Endothelial cell of umbilical vein (primary cell): Measurements from ENCODE around the gene COPS9. TPM values are rescaled to one million over a fixed set of nuclear protein-coding genes. Genes with fewer than 3 reads are reported as not detected.

Experiments
- BruUV-seq: library from RNA; stranded (reverse); fragments of 400-500 nt; replicated peaks from 2 replicates; lab custom pipeline; 2021; lab: Mats Ljungman, UMichigan
- CTCF ChIA-PET: fragments of 300-600, 350-600 bp; sonication (Branson Sonifier 250); formaldehyde crosslinking; loops from one replicate; lab custom pipeline; 2021; ENCODE audit warnings: antibody characterized with exemption, inconsistent platforms; lab: Charles Lee
- POLR2A ChIA-PET: fragments of 300-600, 350-600 bp; sonication (Branson Sonifier 250); formaldehyde crosslinking; loops from one replicate; lab custom pipeline; 2021; ENCODE audit warnings: antibody characterized with exemption, inconsistent platforms; lab: Charles Lee
- DNase-seq: peaks from one replicate; pipeline ENCODE4 v3.0.0-alpha.2; 2011; ENCODE audit warnings: low read depth, low spot score
- FAIRE-seq: peaks from 2 replicates; lab custom pipeline; 2011; peaks lifted over from hg19 to GRCh38; lab: Jason Lieb, UNC
- H2AFZ ChIP-seq: 2 replicates; pipeline ENCODE4 v1.6.0; 2012; ENCODE audit warnings: low read depth, low read length, control low read depth, inconsistent platforms
- H3K27ac ChIP-seq: 2 replicates; pipeline ENCODE4 v1.5.1; 2011; ENCODE audit warnings: low read depth, mild to moderate bottlenecking, control low read depth, low read length, moderate library complexity; ENCODE audit not compliant: insufficient read depth
- H3K27me3 ChIP-seq, 2 experiments: 2 replicates each; pipeline versions ENCODE4 v1.6.0 to v1.6.1; 2011; ENCODE audit warnings: low read length in 2 of 2, mixed read lengths in 1 of 2; ENCODE audit not compliant: control insufficient read depth in 2 of 2, insufficient read depth in 2 of 2
- H3K36me3 ChIP-seq, 2 experiments: 2 replicates in 1 of 2; 3 replicates in 1 of 2; pipeline ENCODE4 v1.5.1; 2011; ENCODE audit warnings: low read length in 2 of 2, mild to moderate bottlenecking in 1 of 2, moderate library complexity in 1 of 2; ENCODE audit not compliant: control insufficient read depth in 2 of 2, insufficient read depth in 2 of 2; ENCODE audit errors: extremely low read depth in 1 of 2
- H3K4me1 ChIP-seq: 3 replicates; pipeline ENCODE4 v1.5.1; 2011; ENCODE audit warnings: mild to moderate bottlenecking, low read length; ENCODE audit not compliant: control insufficient read depth, insufficient read depth; ENCODE audit errors: extremely low read depth
- H3K4me2 ChIP-seq: 2 replicates; pipeline ENCODE4 v1.6.1; 2011; ENCODE audit warnings: low read length, control low read depth, mixed read lengths; ENCODE audit not compliant: insufficient read depth
- H3K4me3 ChIP-seq, 3 experiments: fragments of 200-600 bp in 1 of 3; sonication (generic), shearing (Covaris generic) in 1 of 3; replicated peaks in 1 of 3; 2 replicates each; pipeline ENCODE4 v1.5.1; 2011 to 2016; ENCODE audit warnings: control low read depth in 3 of 3, low read length in 3 of 3, mild to moderate bottlenecking in 2 of 3, inconsistent platforms in 1 of 3, low read depth in 1 of 3, moderate library complexity in 1 of 3; ENCODE audit not compliant: insufficient read depth in 1 of 3
- H3K79me2 ChIP-seq: 2 replicates; pipeline ENCODE4 v1.6.0; 2012; ENCODE audit warnings: low read length, inconsistent platforms; ENCODE audit not compliant: control insufficient read depth, insufficient read depth
- H3K9ac ChIP-seq: replicated peaks from 2 replicates; pipeline ENCODE3; 2011; ENCODE audit warnings: low read length, control low read depth; ENCODE audit not compliant: insufficient read depth; ENCODE audit errors: extremely low read depth
- H3K9me1 ChIP-seq: replicated peaks from 3 replicates; pipeline ENCODE4 v1.6.0; 2011; ENCODE audit warnings: mild to moderate bottlenecking, low read length; ENCODE audit not compliant: control insufficient read depth, insufficient read depth; ENCODE audit errors: extremely low read depth
- H3K9me3 ChIP-seq: replicated peaks from 2 replicates; pipeline ENCODE4 v1.5.1; 2012; ENCODE audit warnings: low read length, inconsistent platforms; ENCODE audit not compliant: control insufficient read depth, insufficient read depth
- H4K20me1 ChIP-seq: replicated peaks from 2 replicates; pipeline ENCODE3; 2011; ENCODE audit warnings: mild to moderate bottlenecking, low read length; ENCODE audit not compliant: control insufficient read depth, insufficient read depth; ENCODE audit errors: extremely low read depth
- CTCF ChIP-seq, 2 donors: IDR thresholded peaks; 1 replicate in 1 of 2; 2 replicates in 1 of 2; pipeline ENCODE4 v1.5.1; 2011; ENCODE audit warnings: low read length in 2 of 2, mild to moderate bottlenecking in 2 of 2, moderate library complexity in 2 of 2, control low read depth in 1 of 2, inconsistent platforms in 1 of 2, low read depth in 1 of 2; ENCODE audit not compliant: insufficient read depth in 1 of 2; ENCODE audit errors: extremely low read depth in 1 of 2
- EZH2 ChIP-seq: IDR thresholded peaks from 2 replicates; pipeline ENCODE4 v1.6.1; 2012; ENCODE audit warnings: borderline replicate concordance, low read depth, mild to moderate bottlenecking, moderate library complexity, low read length, inconsistent platforms; ENCODE audit not compliant: severe bottlenecking
- FOS ChIP-seq: IDR thresholded peaks from 2 replicates; pipeline ENCODE4 v1.6.1; 2011; ENCODE audit warnings: mild to moderate bottlenecking, low read length, moderate library complexity, borderline replicate concordance; ENCODE audit not compliant: insufficient read depth
- GATA2 ChIP-seq: IDR thresholded peaks from 2 replicates; pipeline ENCODE4 v1.7.0; 2011; ENCODE audit warnings: low read depth, mild to moderate bottlenecking, moderate library complexity, mixed read lengths, low read length; ENCODE audit not compliant: insufficient read length, insufficient read depth
- JUN ChIP-seq: IDR thresholded peaks from 2 replicates; pipeline ENCODE4 v1.6.1; 2011; ENCODE audit warnings: borderline replicate concordance, low read depth; ENCODE audit not compliant: insufficient read length, insufficient read depth
- MYC ChIP-seq: IDR thresholded peaks from one replicate; pipeline ENCODE4 v1.6.1; 2011; ENCODE audit warnings: mild to moderate bottlenecking, low read depth, low read length
- POLR2A ChIP-seq: IDR thresholded peaks from 2 replicates; pipeline ENCODE4 v1.6.1; 2012; ENCODE audit warnings: low read depth, mild to moderate bottlenecking, control low read depth, low read length
- POLR2AphosphoS5 ChIP-seq: IDR thresholded peaks from 2 replicates; pipeline ENCODE4 v1.6.1; 2012; ENCODE audit warnings: low read depth, mild to moderate bottlenecking, control low read depth, low read length, moderate library complexity; ENCODE audit not compliant: insufficient read depth
- dilution Hi-C: fragments of 300-500 bp; cut with MboI; formaldehyde crosslinking; loops from one replicate; pipeline ENCODE4 v1.15.0; 2019; ENCODE audit warnings: low sequenced_read_pairs; ENCODE audit not compliant: extremely low pct_ligation_motif_present
- intact Hi-C: fragments of 100-400 bp; cut with micrococcal nuclease; formaldehyde crosslinking; loops from one replicate; pipeline ENCODE4 v1.10.0; 2022
- polyA plus RNA-seq, 4 experiments: library from polyadenylated mRNA; depleted of rRNA in 3 of 4; stranded (reverse) in 3 of 4; unstranded in 1 of 4; fragments of >200 nt; gene quantifications; 2 replicates each; pipeline versions ENCODE4 v1.2.1 to v1.2.3, GENCODE V29; 2011 to 2012; ENCODE audit warnings: missing spikeins in 1 of 4
- total RNA-seq: library from RNA; stranded (reverse); gene quantifications from 2 replicates; pipeline ENCODE4 v1.2.3, GENCODE V29; 2021
- TF ChIP-seq, protein P1 (sequence below): IDR thresholded peaks from 2 replicates; pipeline ENCODE4 v1.6.1; 2011; ENCODE audit not compliant: insufficient read depth, insufficient read length

COPS9 gene
- total and polyA plus RNA-seq, 2 donors (not counting 3 experiments of a cell fraction or from before 2014, with no cell fraction given) = 196 to 361 TPM

GRCh38 chr2:240161087-240161750 lies 25.1 kb upstream of the COPS9 start:
- POLR2A ChIA-PET = no interaction called here

More at GRCh38 chr2:240161087-240161750, 25.1 kb upstream of the COPS9 start:
- intact Hi-C loops = no loop called here
- H4K20me1 ChIP-seq = no peaks in the 10 kb centered on the region
- H3K79me2 ChIP-seq = no peaks in the 10 kb centered on the region
- H3K4me3 ChIP-seq = no peak overlapping the region
- H3K4me2 ChIP-seq = no peak overlapping the region
- H3K9ac ChIP-seq = no peak overlapping the region
- TF ChIP-seq JUN (no peak), MYC (no peak), GATA2 (no peak), EZH2 (no peak), POLR2A (no peak), CTCF (IDR thresholded peaks at IDR 0.05; ENCODE audit: extremely low read depth in 1 of 2, insufficient read depth in 1 of 2, low read depth in 1 of 2, low read length in 2 of 2) (no peak), POLR2AphosphoS5 (no peak), FOS (no peak)
- TF ChIP-seq, protein P1, sequence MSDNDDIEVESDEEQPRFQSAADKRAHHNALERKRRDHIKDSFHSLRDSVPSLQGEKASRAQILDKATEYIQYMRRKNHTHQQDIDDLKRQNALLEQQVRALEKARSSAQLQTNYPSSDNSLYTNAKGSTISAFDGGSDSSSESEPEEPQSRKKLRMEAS = no peak
- H3K4me1 ChIP-seq = no peaks in the 10 kb centered on the region
- H3K27me3 ChIP-seq = no peaks in the 10 kb centered on the region
- no peak for FAIRE-seq
- no peaks in the 10 kb centered on the region for H3K9me1 ChIP-seq
- no peaks in the 10 kb centered on the region for H3K9me3 ChIP-seq
- H2AFZ ChIP-seq = no peak overlapping the region
- BruUV-seq = no TSS peak
- CTCF ChIA-PET = no interaction called here
- no peak overlapping the region for H3K27ac ChIP-seq
- dilution Hi-C loops = no loop called here
- H3K36me3 ChIP-seq = no peaks in the 10 kb centered on the region
- DNase-seq = no peak
